GM21390 (cell line): ENCODE results near the gene LUZP4.
"Not testable (repeated sequence)": the region's sequence is repeated elsewhere in the genome, so short reads cannot be mapped to it uniquely, and the experiment has no call there.

Source experiments
- ATAC-seq: cut with Tn5 transposase; IDR thresholded peaks from one replicate; pipeline ENCODE4 v1.9.1; 2021; ENCODE audit not compliant: unreplicated experiment

The LUZP4 gene, protein sequence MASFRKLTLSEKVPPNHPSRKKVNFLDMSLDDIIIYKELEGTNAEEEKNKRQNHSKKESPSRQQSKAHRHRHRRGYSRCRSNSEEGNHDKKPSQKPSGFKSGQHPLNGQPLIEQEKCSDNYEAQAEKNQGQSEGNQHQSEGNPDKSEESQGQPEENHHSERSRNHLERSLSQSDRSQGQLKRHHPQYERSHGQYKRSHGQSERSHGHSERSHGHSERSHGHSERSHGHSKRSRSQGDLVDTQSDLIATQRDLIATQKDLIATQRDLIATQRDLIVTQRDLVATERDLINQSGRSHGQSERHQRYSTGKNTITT

DNA sequence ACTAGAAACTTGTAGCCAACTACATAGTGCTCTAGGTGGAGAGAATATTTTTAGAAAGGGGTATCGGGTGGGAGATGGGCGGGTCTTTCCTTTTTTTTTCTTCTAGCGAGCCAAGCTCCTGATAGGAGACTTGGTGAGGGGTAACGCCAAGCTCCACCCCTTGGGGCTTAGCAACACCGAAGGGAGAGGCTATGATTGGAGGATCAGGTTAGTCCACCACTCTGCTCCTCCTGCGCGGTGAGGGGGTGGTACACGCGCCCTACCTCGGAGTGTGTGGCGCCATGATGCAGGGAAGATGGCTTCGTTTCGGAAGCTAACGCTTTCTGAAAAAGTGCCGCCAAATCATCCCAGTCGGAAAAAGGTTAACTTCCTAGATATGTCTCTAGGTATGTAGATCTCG, at the start of gene LUZP4:
Gene LUZP4, plus strand, starts transcription at position 251 of the 400 bp plus-strand sequence. Its CDS starts 45 bp downstream, at position 296.
- ATAC-seq: no peak

DNA sequence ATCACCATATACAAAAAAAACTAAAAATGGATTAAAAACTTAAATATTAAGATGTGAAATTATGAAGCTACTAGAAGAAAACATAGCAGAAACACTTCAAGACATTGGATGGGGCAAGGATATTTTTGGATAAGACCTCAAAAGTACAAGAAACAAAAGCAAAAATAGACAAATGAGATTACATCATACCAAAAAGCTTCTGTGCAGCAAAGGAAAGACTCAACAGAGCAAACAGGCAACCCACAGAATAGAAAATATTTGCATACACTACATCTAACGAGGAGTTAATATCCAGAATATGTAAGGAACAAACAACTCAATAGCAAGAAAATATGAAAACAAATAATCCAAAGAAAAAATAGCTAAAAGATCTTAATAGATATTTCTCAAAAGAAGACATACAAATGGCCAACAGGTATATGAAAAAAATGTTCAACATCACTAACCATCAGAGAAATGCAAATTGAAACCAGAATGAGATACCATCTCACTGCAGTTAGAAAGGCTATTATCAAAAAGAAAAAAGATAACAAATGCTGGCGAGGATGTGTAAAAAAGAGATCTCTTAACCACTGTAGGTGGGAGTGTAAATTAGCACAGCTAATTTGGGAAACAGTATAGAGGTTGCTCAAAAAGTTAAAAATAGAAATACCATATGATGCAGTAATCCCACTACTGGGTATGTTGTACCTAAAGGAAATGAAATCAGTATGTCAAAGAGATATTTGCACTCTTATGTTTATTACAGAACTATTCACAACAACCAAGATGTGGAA, 37.9 kb upstream of the LUZP4 start:
- ATAC-seq: no peak

DNA sequence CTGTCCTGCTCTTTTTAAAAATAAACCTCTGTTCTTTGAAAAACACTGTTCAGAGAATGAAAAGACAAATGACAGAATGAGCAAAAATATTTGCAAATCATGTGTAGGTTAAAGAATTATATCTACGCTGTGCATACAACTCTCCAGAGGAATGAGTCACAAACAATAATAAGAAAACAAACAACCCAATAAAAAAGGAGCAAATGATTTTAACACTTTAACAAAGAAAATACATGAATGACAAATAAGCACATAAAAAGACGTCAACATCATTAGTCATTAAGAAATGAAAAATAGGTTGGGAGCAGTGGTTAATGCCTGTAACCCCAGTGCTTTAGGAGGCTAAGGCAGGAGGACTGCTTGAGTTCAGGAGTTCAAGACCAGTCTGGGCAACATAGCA, 34.5 kb upstream of the LUZP4 start:
- ATAC-seq: no peak

DNA sequence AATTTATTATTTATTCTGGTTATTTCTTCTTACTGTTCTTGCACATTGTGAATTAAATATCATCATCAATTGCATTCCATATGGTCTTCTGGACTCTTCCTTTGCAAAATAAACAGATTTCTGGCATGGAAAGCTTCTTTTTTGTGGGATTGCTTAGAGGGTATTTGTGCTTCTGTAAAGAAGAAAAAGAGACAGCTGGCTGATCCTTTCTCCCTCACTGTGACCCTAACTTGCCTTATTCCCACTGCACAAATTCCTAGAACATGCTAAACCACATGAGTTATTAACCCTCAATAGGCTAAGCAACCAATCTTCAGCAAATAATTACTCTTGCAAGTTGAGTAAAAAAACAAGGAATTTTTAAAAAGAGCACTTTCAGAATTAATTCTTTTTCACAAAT, 31.8 kb upstream of the LUZP4 start:
- ATAC-seq: no peak

DNA sequence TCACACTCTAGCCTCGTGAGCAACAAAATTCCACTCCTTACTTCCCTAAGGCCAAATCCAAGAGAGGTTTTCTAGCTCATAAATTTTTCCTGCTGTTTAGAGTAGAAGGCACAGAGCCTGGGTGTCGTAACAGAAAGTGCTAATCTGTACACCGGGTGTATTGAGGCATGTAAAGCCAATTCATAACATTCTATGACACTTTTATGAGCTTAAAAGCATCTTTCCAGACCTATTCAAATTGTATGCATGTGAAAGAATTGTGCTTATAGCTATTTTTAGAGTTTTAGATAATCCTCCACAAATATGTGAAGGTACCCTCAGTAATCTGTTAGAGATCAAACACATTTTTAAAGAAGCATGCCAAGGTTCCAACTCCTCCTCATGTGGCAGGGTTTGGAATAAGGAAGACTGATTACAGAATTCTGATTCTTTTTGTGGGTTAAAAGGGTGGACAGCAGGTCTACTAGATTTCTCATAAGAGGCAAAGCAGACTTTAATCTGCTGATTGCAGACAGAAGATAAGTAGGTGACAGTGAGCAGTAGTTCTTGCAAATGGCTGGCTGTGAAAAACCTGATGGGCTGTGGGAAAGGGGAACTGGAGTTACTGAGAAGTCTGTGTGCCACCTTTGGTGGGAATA, 30.2 kb upstream of the LUZP4 start:
- no peak for ATAC-seq

DNA sequence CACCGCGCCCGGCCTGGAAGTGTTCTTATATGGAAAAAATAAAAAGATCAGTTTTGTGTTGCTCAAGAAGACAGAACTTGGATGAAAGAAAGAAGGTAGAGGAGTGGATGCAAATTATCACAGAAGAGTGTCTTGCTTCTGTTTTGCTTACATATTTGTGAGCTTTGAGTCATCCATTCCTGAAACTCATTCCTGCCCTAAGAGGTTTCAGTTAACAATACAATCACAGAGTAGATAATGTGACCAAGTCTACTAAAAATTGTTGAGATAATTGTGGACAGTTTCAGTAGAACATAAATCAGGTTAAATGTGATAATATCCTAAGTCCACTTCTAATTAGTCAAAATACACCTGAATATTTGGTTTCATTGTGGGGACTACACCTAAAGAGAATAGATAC, 29.2 kb upstream of the LUZP4 start:
- no peak for ATAC-seq

DNA sequence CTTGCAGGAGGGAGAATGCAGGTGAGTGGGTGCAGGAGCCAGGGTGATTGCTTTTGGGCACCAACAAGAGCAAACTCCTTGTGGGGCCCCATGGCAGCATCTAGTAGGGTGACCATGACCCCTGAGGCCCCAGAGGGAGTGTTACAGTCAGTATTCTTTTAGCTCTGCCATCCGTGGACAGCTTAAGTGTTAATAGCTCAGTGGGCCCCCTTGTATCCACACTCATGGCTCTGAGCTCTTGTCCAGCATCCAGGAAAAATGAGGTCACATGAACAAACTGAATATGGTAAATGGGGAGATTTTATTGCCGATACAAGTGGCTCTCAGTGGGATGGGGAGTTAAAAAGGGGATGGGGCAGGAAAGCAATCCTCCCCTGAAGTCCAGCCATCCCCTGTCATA, 28.4 kb upstream of the LUZP4 start:
- ATAC-seq: no peak

DNA sequence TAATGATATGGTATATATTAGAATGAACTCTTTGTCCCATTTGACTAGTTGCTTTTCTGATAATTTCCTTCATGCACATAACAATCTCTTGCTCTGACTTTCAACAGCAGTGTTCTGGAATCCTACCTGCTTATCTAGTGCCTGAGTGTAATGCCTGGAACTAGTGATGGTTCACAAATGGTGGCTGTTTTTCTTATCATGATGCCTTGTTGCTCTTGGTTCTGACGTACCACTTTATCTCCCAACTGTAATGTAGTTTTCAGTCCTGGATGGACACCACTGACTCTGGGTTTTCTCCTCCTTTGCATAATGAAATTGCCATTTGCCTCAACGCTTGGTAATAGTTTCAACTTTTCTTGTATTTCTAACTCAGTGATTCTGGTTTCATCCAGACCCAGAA, 25.5 kb upstream of the LUZP4 start:
- ATAC-seq: no peak

DNA sequence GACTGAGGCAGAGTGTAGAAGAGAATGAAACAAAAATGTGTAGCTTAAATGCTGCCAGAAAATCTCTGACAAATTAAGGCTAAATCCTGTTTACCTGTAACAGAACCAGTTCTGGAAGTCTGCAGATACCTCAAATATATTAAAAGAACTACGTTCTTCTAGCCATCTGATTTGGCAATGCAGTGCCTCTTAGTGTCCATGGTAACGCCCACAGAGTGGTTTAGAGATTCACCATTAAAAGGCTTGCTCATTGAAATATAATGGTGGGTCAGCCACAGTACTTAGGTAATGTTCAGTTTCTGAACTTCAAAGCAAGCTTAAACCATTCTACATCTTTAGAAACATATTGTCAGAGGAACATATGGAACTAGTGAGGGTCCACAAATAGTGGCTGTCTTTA, 23.2 kb upstream of the LUZP4 start:
- ATAC-seq: no peak

DNA sequence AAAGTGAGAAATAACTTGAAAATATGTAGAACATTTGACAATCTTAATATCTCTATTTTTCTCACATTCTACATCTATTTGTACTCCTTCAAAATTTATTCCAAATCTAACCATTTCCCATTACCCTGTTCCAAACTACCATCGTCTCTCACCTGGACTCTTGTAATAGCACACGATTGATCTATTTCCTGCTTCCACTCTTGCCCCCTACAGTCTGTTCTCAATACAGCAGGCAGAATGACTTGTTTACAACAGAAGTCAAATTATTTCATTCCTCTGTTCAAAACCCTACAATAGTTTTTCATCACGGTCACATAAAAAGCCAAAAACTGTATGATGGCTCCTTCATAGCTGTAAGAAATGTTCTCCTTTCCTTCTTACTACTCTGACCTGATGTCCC, 21.1 kb upstream of the LUZP4 start:
- no peak for ATAC-seq

DNA sequence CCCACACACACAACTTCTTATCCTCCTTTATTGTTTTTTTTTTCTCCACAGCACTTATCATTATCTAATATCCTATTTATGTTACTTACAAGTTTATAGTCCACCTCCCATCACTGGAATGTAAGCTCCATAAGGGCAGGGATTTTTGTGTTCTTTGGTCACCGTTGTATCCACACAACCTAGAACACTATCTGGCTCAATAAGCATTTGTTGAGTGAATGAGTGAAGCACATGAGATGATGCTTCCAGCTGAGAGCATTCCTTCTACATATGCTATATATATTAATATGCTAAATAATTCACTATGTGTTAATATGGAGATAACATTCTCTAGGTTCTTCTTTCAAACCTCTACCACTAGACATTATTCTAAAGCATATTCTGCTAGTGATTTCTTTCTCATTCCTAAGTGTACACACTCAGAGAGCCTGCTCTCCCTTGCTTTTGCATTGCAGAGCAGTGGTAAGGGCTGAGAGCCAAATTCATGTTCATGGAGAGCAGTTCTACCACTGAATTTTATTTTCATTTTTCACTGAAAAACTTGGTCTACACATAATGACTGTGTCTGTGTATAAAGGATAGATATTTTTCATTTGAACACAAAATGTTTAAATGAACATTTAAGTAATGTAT, 20.3 kb upstream of the LUZP4 start:
- no peak for ATAC-seq

DNA sequence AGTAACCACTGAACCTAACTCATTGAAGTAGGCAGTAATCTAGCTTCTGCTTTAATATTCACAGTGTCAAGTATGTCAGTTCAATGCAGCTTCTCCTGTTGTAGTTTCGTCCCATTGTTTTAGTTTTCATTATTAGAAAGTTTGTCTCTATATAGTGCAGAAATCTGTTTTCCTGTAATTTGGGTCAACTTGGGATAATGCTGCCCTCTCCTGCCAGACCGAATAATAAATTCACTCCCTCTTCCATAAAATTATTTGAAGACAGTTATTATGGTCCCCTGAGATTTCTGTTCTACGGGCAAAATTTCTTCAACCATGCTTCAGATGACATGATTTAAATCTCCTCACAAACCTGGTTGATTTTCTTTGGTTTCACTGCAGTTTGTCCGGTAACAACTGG, 4.6 kb upstream of the LUZP4 start:
- ATAC-seq: no peak

DNA sequence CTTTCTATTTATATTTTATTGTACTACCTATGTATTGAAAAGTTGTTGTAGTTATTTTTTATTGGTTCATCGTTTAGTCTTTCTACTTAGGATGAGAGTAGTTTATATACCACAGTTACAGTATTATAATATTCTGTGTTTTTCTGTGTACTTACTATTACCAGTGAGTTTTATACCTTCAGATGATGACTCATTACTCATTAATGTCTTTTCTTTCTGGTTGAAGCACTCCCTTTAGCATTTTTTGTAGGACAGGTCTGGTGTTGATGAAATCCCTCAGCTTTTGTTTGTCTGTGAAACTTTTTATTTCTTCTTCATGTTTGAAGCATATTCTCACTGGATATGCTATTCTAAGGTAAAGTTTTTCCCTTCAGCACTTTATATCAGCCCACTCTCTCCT, 7.7 kb downstream of the LUZP4 start:
- ATAC-seq: no peak

DNA sequence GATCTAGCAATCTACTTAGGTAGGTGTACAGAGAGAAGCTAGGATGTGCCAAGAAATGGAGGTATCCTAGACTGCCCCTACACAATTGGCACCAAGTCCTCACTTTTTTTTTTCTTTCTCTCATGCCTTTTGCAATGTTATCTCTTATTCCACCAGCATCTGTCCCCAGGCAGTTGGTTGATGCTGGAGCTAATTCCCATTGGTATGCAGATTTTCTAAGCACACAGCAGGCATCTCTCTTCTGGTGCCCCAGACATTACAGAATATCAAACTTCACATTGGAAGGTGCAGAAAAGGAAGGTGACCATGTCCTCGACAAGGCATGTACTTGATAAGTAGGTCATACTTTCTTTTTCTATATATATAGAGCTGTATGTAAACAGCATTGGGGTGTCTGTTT, 21.6 kb downstream of the LUZP4 start:
- ATAC-seq: no peak

DNA sequence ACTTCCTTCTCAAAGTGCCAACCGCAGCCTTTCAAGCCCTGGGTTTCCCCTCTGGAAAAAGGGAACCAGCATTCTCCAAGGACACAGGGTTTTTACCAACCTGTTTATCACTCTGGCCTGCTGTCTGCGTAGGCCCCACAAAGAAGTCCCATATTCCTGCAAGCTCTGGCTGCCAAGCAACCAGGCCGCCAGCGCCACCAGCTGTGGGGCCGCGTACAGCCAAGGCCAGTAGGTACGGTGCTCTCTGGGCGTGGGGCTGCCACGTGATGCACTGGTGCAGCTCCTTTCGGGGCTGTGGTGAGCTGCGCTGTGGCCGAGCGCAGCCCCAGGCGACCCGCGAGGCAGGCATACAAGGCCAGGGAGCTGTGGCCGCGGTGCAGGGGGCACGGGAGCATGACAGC, 22.1 kb downstream of the LUZP4 start:
- no peak for ATAC-seq

DNA sequence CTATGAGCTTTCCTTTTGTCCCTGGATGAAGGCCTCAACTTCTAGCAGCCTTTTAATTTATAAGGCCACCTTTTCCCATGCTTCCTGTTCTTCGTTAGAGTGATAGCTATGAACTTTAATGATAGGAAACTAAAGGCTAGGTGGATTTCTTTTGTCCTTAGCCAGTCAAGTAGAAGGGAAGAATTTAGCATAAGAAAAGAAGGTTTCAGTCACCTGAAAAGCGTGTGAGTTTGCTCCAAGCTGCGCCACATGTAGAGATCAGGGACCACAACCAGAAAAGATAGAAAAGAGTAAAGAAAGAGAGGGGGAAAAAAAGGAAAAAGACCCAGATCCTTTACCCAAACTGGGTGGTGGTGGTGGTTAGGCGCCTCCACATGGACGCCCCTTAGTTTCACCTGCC, 28.6 kb downstream of the LUZP4 start:
- no peak for ATAC-seq

DNA sequence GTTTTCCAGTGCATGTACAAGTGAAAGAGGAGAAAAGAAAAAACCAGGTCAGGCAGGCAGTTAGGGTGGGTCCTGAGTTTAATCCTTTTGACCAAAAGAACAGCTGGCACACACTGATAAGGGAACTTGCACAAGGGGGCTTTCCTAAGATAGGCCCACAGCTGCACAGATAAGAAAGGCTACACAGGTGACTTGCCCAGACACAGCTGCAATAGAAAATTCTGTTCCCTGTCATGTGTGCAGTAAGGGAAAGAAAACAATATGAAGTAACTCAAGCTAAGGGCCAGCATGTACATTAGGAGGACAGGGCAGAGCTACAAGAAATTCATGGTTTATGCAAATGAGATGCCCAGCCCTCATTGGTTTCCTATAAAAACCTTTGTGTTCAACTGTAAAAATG, 32.9 kb downstream of the LUZP4 start:
- ATAC-seq: no peak

DNA sequence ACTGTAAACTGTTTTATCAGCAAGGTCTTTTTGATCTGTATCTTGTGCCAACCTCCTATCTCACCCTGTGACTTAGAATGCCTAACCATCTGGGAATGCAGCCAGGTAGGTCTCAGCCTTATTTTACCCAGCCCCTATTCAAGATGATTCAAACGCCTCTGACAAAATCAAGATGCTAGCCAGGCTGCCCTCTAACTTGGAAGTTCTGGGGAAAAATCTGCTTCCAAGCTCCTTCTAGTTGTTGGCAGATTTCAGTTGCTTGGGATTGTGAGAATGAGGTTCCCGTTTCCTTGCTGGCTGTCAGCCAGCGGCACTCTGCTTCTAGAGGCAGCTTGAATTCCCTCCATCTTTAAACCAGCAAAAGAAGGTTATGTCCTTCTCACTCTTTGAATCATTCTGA, 34.7 kb downstream of the LUZP4 start:
- ATAC-seq: no peak

DNA sequence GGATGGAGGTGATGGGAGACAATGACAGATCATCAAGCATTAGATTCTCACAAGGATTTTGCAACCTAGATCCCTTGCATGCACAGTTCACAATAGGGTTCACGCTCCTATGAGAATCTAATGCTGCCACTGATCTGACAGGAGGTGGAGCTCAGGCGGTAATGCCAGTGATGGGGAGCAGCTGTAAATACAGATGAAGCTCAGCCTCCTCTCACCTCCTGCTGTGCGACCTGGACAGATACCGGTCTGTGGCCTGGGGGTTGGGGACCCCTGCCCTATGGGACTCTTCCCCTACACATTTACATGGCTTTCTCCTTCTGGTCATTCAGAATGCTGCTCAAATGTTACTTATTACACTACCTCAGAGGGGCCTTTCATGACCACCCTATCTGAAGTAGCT, 39.8 kb downstream of the LUZP4 start:
- ATAC-seq: not testable (repeated sequence)

DNA sequence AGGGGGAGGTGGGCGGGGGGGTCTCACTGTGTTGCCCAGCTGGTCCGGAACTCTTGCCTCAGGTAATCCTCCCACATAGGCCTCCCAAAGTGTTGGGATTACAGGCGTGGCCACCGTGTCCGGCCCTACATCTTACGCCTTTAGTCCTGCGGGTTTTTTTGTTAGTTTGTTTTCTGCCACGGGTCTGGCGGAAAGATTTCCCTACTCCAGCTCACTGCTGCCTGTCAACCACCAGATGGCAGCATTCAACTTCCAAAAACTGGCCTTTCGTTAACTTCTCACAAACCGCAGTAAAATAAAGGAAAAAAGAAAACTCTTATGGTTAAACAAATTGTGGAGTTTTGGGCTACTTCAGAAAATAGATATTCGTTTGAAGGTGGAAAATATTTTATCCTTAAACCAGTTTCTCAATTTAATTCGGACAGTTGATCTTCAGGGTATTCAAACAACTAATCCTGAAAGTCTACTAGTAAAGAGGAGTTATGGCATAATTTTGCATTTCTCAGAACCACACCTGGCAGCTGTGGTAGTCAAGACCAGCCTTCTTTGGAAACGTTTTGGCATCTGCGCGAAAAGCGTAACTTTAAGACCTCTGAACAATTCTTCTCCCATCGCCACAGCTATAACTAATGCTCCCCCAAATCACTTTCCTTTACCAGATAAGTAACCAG, 41.1 kb downstream of the LUZP4 start:
- no peak for ATAC-seq

DNA sequence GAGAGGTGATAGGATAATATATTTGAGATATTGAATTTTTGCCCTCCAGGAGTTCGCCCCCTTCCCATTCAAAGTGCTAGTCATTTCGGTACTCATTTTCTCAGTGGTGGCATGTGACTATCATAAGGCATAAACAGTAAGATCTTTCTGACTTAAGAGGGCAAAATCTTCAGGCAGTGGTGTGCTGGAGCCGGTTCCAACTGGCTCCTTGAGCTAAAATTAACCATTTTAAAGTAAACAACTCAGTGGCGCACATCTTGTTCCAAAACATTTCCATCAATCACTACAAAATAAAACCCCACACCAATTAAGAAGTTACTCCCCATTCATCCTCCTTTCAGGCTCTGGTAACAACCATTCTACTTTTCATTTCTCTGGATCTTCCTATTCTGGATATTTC, 43.3 kb downstream of the LUZP4 start:
- no peak for ATAC-seq
